ENCODE data around the gene CAMK1.
A peak's percentile ranks its signal among the peaks of the same experiment; 100 is the strongest.

CAMK1 gene

DNA sequence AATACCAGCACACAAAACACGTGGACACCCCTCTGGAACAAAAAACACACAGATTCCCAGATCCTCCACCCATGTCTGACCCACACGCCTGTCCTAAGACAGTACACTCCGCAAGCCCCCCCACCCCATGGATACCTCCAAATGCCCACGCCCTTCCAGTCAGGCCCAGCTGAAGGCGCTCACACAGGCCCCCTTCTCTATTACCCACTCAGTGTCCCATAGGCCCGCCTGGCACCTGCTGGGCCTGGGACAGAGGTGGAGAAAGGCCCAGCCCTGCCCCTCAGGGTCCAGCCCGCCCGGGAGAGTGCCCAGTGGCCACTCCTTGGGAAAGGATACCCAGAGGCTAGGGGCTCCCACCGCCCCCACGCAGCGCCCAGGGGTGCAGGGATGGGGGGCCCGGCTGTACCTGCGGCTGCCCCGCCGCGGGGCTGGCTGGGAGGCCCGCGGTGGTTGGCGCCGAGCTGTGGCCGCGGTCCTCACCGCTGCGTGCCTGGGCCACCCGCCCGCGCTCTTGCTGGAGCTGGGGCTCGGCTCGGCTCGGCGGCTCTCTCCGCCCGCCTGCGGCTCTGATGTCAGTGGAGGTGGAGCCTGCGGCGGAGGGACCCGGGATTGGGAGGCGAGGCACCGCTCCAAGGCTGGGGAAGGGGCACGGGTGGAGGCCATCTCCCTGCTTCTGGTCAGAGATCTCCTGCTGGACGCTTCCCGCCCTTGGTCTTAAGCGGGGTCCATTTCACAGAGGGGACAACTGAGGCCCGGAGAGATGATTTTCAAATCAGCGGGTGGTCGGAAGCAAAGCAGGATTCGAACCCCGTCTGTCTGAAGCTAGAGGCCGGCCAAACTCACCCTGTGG lies at the start of gene CAMK1:
CAMK1 (minus strand) TSS at position 522 of the 850 bp plus-strand sequence. CDS start 2,198 bp downstream, outside the sequence.
- peak; percentile 26 for DNase-seq (ENCODE audit: low read depth)

DNA sequence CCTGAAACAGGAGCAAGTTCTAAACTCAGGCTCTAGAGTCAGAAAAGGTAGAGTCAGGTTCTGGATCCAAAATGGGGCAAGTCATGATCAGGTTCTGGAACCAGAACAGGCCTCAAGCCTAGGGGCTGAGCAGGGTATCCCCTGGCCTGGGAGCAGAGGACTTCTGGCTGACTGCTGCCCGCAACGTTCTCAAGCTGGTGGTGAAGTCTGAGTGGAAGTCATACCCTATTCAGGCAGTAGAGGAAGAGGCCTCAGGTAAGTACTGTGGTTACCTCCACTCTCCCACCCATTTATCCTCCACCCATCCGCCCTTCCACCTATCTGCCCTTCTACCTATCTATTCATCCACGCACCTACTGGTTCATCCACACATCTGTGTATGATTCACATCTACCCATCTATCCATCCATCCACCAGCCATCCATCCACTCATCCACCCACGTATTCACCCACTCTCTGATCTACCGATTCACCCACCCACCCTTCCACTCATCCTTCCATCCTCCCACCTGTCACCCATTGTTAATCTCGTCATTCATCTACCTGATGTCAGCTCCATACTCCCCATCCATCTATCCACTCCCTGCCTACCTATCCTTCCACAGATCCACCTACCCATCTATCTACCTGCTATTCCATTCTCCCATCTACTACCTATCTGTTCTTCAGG lies 49.1 kb upstream of the CAMK1 start:
- no peak for DNase-seq (ENCODE audit: low read depth)

DNA sequence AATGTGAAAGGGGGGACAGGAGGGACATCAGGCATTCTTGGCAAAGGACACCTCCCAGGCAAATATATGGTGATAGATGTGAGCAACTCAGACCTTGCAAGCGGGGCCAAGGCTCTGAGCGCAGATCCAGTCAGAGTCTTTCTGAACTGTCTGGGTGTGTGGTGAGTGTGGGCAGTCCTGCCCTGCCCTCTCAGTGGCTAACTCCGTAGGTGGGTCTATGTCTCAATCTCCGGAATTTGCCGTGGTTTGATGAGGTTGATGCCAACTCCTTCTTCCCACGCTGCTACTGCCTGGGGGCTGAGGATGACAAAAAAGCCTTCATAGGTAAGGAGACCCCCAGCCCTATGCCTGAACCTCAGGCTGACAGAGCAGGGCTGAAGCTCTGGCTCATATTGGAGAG lies 47.7 kb upstream of the CAMK1 start:
- DNase-seq (ENCODE audit: low read depth): no peak

DNA sequence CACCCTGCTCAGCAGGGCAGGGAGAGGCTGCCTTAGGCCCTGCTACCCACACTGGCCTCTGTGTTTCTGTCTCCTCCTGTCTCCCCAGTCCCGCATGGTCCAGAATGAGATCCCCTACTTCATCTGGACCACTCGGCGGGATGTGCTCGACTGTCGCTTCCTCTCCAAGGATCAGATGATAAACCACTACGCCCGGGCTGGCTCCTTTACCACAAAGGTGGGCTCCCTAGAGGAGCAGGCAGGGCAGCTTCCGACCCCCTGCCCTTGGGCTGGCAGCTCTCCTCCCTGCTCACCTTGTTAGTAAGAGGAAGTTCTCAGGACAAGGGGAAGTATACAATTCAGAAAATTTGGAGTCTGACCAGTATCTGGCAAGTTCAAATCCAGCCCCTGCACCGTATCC lies 46.2 kb upstream of the CAMK1 start:
- no peak for DNase-seq (ENCODE audit: low read depth)

DNA sequence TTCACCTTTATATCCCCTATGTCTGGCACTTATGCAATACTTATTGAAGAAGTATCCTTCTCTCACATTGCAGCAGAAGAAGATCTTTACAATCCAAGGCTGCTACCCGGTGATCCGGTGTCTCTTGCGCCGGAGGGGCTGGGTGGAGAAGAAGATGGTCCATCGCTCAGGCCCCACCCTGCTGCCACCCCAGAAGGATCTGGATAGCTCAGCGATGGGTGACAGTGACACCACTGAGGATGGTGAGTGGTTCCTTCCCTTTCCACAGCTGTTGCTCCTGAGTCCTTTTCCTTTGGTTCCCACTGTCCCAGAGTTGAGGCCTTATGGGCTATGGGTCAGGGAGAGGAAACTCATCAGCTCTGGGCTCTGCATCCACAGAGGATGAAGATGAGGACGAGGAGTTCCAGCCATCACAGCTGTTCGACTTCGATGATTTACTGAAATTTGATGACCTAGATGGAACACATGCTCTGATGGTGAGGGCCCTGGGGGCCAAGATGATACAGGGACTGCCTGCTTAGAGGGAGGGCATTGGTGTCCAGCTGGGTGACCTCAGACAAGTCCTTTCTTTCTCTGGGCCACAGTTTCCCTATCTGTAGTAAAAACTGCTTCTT lies 43.2 kb upstream of the CAMK1 start:
- no peak for DNase-seq (ENCODE audit: low read depth)

DNA sequence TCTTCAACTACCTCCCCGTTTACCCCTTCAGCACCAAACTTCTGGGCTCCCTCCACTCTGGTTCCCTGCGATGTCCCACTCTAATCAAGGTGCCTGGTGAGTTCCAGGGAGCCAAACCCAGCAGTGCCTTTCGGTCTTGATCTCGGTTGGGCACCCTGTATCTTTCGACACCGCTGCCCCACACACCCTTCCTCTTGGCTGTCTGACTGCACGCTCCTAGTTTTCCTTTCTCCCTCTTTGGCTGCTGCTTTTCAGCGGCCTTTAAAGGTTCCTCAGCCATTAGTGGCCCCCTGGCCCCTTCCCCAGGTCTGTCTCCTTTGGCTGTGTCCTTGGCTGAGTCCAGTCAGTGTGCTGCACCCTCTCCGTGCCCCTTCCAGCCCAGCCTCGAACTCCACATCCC lies 41.1 kb upstream of the CAMK1 start:
- DNase-seq (ENCODE audit: low read depth): no peak

DNA sequence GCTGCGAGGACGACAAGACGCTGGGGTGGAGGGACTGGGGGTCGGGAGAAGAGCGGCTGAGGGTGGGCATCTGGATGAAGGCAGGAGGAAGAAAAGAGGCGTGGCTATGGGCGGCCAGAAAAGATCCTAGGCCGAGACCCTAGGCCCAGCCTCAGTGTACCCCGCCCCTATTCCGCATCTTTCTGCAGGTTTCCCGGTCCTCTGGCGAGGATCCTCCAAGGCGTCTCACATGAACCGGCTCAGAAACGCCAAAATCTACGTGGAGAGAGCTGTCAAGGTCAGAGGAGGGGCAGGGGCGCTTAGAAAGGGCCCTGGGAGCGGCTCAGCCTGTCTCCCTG lies 40.7 kb upstream of the CAMK1 start:
- no peak for DNase-seq (ENCODE audit: low read depth)

DNA sequence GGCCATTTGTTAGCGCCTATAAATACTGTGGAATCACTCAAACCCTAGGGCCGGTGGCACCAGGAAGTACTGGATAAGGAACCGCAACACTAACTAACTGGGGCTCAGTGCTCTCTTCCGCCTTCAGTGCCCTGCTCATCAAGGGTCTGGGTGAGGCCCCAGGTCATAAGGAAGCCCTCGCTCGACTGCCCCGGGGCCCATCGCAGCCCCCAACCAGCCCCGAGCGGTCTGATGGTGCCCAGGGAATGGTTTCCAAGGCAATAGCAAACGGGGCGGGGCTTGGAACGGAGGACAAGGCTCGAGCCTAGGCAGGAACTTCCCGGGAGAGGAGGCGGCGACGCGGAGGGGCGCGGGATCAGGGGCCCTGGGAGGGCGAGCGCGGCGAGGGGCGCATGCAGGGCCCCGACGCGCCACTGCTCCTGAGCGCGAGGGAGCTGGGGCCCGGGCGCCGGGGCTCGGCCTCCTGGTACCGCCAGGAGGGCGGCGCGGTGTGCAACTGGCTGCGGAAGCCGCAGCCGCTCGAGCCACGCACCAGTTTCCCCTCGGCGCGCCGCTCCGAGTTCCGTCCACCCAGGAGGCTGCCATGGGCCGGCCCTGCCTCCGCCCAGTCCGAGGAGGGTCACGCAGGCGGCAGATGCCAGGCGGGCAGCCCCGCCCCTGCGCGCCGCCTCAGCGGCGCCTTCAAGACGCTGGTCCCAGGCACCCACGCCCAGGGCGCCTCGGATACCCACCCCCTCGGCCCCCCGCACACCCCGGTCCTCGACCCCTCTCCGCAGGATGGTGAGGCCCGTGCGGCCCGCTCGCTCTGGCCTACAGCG lies 40.1 kb upstream of the CAMK1 start, which contains the start of gene TTLL3:
TTLL3 (plus strand) TSS at position 648 of the 818 bp plus-strand sequence. CDS start 400 bp downstream, outside the sequence.
- DNase-seq (ENCODE audit: low read depth): peak; percentile 26

DNA sequence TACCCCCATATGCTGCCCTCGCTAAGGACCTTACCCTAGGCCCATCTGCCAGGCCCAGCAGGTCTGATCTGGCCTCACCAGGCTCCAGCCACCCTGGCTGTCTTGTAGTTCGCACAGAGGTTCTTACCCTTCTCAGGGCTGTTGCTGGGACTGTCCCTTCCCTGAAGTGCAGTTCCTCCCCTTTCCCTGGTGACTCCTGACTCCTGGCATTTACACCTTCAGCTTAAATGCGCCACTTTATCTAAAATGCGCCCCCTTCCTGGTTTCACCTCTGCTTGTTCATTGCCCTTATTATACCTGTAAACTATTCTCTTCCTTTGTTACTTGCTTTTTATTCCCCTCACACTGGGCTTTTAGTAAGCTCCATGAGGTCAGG lies 39.5 kb upstream of the CAMK1 start:
- no peak for DNase-seq (ENCODE audit: low read depth)

DNA sequence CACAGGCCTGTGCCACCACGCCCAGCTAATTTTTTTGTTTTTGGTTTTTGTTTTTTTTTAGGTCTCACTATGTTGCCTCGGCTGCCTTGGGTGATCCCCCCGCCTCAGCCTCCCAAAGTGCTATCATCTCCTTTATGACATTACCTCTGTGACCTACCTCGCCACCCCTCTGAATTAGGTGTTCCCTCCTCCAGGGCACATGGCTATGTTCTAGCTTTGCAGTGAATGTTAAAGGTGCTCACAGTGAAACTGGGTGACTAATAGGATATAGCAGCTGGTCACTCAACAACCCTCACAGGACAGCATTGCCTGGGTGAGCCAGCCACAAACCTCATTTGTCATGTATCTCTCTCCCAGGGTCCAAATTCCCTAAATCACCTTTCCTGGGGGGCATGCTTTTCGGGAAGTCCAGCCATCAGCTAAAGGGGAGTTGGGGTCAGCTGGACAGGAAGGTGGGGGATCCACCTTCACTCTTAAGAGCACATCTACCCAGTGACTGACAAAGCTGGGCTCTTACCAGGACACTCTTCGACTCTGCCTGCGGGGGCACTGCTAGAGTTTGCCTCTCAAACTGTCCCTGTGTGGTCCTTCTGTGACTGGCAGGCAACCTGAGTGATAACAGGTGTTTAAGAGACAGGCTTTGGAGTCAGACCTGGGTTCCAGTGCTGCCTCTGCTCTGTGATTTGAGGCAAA lies 38.7 kb upstream of the CAMK1 start:
- peak; percentile 45 for DNase-seq (ENCODE audit: low read depth)

DNA sequence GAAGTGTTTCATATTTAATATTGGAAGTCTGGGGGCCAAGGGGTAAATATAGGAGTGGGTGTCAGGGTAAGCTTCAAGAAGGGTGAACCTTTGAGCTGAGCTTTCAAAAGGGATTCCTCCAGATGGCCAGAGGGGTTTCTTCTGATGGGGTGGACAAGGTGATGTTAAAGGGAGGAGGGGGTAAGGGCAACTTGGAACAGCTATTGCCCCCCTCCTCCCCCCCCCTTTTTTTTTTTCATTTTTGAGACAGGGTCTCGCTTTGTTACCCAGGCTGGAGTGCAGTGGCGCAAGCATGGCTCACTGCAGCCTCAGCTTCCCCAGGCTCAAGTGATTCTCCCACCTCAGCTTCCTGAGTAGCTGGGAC lies 38.2 kb upstream of the CAMK1 start:
- no peak for DNase-seq (ENCODE audit: low read depth)

DNA sequence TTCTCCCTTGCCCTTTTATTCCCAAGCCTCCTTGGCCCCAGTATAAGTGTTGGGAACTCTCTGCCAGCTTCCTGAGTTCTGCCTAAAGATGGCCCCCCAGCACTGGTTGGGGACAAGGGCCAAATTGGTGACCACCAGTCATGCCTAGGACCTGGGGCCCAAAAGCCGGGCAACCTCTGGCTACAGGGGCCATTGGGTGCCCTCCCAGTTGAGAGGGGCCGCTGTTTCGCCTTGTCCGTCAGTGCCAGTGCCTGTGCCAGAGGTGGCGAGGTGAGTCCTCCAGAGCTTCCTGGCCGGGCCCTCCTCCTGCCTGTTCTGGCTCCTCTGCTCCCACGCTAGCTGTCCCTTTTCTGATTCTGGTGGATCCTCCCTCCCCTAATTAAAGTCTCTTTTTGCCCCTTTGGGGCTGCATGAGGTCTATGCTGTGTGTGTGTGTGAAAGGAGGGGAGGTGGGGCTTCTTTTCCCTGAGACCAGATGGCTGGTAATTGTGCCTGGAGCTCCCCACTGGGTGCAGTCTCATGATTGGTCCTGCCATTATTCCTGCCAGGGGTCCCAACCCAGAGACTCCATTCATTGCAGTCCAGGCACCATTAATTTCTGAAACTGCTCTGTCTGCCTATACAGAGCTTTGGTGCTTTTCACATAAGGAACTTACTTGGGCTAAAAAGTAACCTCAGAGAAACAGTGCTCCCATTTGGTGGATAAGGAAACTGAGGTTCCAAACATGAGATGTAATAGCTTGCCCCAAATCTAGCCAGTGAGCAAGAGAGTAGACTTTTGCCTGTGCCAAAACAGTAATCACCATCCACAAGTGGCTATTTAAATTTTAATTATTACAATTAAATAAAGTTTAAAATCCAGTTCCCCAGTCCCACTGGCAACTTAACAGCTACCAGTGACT lies 37.2 kb upstream of the CAMK1 start:
- no peak for DNase-seq (ENCODE audit: low read depth)

DNA sequence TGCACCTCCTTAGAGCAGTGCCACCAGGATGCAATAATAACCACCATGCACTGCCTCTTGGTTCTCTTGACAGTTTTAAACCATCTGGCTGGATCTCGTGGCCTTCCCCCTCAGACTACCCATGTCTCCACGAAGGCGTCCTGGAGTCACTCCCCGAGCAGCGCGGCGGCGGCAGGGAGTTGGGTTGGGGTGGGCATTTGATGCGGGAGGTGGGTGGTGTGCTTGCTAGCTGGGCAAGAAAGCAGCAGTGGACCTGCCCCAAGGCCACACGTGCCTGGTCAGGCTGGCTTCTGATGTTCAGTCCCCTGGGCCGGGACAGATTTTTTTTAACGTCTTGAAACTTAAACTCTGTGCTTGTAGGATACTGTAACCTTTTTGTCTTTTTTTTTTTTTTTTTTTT lies 36.4 kb upstream of the CAMK1 start:
- no peak for DNase-seq (ENCODE audit: low read depth)

DNA sequence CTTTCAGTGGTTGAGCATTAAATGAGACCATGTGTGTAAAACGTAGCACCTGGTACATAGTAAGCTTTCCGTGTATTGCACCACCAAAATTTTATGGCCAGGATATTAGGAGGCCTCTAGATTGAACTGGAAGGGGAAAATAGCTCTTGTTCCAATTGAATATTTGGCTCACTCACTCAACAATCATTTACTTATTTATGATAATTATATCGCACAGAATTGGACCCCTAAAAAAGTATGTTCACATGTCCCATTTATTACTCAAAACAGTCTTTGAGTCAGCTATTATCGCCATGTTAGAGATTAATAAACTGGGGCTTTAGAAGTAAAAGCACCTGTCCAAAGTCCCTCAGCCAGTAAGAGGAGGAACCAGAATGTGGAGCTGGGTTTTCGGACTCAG lies 35.2 kb upstream of the CAMK1 start:
- DNase-seq (ENCODE audit: low read depth): no peak

DNA sequence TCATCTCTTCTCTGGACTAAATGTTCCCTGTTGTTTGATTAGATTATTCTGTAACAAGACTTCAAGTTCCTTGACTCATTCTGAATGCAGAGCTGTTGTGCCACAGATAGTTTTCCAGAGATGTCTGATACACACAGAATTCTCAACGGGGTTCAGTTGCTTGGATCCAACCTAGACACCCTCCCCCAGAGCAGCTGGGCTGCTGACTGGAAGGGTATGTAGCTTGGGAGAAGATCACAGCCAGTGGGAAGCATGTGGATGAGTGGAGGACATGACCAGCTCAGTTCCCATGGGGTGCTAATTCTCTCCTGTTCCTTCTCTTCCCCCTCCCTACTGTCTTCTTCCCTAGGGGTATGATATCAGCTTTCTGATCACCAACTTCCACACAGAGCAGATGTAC lies 33.7 kb upstream of the CAMK1 start:
- no peak for DNase-seq (ENCODE audit: low read depth)

DNA sequence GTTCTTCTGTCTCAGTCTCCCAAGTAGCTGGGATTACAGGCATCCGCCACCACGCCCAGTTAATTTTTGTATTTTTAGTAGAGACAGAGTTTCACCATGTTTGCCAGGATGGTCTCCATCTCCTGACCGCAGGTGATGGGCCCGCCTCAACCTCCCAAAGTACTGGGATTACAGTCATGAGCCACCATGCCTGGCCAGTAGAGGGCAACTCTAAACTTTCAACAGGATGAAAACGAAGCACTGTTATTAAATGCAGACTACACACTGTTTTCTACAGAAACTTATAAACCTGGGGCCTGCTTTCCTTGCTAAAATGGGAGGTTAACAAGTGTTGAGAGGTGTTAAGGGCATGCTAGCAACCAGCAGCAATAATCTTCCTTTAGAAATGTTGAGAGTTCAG lies 30.8 kb upstream of the CAMK1 start:
- DNase-seq (ENCODE audit: low read depth): no peak

DNA sequence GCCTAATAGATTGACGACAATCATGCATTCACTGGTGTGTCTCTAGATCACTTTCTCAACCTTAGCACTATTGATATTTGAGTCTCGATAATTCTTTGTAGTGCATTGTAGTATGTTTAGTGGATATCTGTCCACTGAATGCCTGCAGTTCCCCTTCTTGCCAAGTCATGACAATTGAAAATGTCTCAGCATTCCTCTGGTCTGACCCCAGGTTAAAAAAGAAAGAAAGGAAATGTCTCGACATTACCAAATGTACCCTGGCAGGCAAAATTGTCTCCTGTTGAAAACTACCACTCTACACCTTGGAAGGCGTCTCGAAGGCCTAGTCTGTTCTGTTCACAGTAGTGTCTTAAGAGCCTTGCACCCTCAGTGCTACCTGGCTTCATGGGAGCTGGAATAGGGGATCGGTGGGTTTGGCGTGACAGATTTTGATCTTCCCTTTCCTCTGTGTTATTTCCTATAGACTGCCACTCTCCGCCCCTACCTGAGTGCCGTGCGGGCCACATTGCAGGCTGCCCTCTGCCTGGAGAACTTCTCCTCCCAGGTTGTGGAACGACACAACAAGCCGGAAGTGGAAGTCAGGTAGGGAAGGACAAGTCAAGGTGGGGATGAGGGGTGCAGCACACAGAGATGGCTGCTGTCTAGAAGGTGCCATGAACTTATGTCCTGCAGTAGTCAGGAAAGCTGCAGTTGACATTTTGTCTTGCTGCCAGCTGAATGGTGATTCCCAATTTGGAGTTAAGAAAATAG lies 27.6 kb upstream of the CAMK1 start:
- DNase-seq (ENCODE audit: low read depth): no peak

DNA sequence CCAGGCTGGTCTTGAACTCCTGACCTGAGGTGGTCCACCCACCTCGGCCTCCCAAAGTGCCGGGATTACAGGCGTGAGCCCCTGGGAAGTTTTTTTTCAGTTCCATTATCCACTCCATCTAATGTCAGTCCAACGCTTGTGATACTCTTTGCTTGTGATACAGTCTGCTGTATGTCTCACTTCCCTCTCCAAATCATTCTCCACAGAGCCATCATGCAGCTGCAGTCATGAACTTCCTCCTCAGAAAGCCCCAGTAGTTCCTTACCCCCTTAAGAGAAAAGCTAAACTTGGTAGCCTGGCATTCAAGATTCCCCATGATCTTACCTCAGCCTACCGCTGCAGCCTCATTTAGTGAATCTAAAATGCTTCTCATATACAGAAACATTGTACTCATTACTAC lies 25.5 kb upstream of the CAMK1 start:
- no peak for DNase-seq (ENCODE audit: low read depth)

DNA sequence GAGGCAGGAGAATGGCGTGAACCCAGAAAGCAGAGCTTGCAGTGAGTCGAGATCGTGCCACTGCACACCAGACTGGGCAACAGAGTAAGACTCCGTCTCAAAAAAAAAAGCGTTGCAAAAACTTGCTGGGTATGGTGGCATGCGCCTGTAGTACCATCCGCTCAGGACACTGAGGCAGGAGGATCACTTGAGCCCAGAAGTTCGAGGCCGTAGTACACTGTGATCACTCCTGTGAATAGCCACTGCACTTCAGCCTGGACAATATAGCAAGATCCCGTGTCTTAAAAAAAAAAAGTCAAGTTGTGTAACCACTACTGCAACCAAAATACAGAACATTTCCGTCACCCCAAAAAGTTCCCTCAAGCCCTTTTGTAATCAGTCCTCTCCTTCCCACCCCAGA lies 24.7 kb upstream of the CAMK1 start:
- no peak for DNase-seq (ENCODE audit: low read depth)

DNA sequence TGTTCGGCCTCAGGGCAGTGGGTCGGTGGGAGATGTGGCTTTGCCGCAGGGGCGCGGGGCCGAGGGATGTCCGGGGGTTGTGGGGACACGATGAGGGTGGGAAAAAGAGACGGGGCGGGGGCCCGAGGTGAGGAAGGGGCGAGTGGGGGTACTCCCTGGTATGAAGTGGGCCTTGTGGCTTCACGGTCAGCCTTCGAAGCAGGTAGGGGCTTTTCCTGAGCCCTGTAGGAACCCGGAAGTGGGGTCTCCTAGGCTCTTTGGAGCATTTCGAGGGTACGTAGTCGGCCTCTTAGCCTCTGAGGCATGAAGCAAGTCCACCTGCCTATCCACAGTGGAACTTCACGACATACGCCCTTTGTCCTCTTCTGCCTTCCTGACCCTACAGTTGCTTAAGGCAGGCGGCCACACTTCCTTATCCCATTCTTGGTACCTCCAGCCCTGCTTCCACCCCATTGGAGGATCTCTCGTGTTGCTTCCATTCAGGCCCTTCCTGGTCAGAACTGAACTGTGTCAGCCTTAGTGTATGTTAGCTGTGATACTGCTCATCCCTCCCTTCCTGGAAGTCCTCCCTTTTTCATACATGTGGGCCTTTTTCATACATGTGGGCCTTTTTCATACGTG lies 23.5 kb upstream of the CAMK1 start:
- DNase-seq (ENCODE audit: low read depth): no peak
